Testis (tissue), 2 donors: ENCODE results near the gene EED.

Experiments used
- CTCF ChIP-seq, 3 experiments: fragments of 450-650 bp in 2 of 3; fragments of 200-600 bp in 1 of 3; sonication (generic) in 1 of 3; IDR thresholded peaks; one replicate each; pipeline ENCODE4 v1.5.1; 2016 to 2019; ENCODE audit warnings: antibody characterized with exemption in 3 of 3, mild to moderate bottlenecking in 2 of 3, moderate library complexity in 1 of 3
- POLR2A ChIP-seq: fragments of 450-650 bp; IDR thresholded peaks from one replicate; pipeline ENCODE4 v1.6.1; 2017; ENCODE audit warnings: antibody characterized with exemption, mild to moderate bottlenecking, moderate library complexity

- no peak for TF ChIP-seq CTCF (IDR thresholded peaks at IDR 0.05)
- no peak for TF ChIP-seq POLR2A
Measured at GRCh38 chr11:86269645-86270044, 25.1 kb downstream of the EED start.
